HL-60 (cell line): ENCODE results near the gene POU2F3.

ENCODE experiments used
- DNase-seq, 2 experiments: peaks; one replicate each; pipeline ENCODE4 v3.0.0-alpha.2; 2010 to 2020; ENCODE audit warnings: low read depth in 1 of 2, low spot score in 1 of 2
- H3K27ac ChIP-seq: fragments of 250-450 bp; sonication (Bioruptor Pico); replicated peaks from 2 replicates; pipeline ENCODE4 v1.5.1; 2020; ENCODE audit warnings: mild to moderate bottlenecking, moderate library complexity
- H3K27me3 ChIP-seq: fragments of 250-450 bp; sonication (Bioruptor Pico); 2 replicates; pipeline ENCODE4 v1.5.1; 2021; ENCODE audit warnings: mild to moderate bottlenecking, moderate library complexity; ENCODE audit not compliant: insufficient read depth, poor library complexity, severe bottlenecking
- H3K4me3 ChIP-seq: replicated peaks from 2 replicates; pipeline ENCODE4 v1.5.1; 2011; ENCODE audit warnings: mild to moderate bottlenecking, control low read depth, low read length; ENCODE audit not compliant: insufficient read depth
- GABPA ChIP-seq: IDR thresholded peaks from 2 replicates; pipeline ENCODE4 v1.6.1; 2012; ENCODE audit warnings: low read depth
- POLR2AphosphoS5 ChIP-seq: IDR thresholded peaks from 2 replicates; pipeline ENCODE4 v1.6.1; 2012; ENCODE audit warnings: low read depth
- REST ChIP-seq: IDR thresholded peaks from 2 replicates; pipeline ENCODE4 v1.6.1; 2012; ENCODE audit warnings: low read depth; ENCODE audit not compliant: insufficient replicate concordance
- SPI1 ChIP-seq: IDR thresholded peaks from 2 replicates; pipeline ENCODE4 v1.6.1; 2012; ENCODE audit warnings: low read depth, mild to moderate bottlenecking, borderline replicate concordance
- TF ChIP-seq, protein P1 (sequence below): IDR thresholded peaks from one replicate; pipeline ENCODE4 v1.5.1; 2011; ENCODE audit warnings: low read length, control low read depth, inconsistent platforms; ENCODE audit not compliant: insufficient read depth

POU2F3 gene

DNA sequence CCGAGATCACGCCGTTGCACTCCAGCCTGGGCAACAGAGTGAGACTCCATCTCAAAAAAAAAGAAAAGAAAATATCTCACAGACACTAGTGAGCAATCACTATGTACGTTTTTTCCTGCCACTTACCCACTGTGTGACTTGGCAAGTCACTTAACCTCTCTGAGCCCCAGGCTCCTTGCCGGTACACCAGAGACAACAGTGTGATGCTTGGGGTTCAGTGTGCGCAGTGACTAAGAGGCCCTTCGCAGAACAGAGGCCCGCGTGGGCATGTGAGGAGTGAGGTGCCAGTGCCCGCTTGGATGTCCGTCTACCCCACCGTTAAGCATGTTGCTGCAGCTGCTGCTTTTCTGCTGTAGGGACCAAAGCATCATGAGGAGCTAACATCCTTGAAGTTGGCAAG is 22.4 kb upstream of the POU2F3 start:
- DNase-seq = no peak
- TF ChIP-seq REST (no peak), POLR2AphosphoS5 (no peak), SPI1 (no peak), GABPA (no peak)
- TF ChIP-seq, protein P1, sequence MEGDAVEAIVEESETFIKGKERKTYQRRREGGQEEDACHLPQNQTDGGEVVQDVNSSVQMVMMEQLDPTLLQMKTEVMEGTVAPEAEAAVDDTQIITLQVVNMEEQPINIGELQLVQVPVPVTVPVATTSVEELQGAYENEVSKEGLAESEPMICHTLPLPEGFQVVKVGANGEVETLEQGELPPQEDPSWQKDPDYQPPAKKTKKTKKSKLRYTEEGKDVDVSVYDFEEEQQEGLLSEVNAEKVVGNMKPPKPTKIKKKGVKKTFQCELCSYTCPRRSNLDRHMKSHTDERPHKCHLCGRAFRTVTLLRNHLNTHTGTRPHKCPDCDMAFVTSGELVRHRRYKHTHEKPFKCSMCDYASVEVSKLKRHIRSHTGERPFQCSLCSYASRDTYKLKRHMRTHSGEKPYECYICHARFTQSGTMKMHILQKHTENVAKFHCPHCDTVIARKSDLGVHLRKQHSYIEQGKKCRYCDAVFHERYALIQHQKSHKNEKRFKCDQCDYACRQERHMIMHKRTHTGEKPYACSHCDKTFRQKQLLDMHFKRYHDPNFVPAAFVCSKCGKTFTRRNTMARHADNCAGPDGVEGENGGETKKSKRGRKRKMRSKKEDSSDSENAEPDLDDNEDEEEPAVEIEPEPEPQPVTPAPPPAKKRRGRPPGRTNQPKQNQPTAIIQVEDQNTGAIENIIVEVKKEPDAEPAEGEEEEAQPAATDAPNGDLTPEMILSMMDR = no peak
- H3K27me3 ChIP-seq = no peaks in the 10 kb centered on the region
- no peak overlapping the region for H3K27ac ChIP-seq
- no peak overlapping the region for H3K4me3 ChIP-seq

DNA sequence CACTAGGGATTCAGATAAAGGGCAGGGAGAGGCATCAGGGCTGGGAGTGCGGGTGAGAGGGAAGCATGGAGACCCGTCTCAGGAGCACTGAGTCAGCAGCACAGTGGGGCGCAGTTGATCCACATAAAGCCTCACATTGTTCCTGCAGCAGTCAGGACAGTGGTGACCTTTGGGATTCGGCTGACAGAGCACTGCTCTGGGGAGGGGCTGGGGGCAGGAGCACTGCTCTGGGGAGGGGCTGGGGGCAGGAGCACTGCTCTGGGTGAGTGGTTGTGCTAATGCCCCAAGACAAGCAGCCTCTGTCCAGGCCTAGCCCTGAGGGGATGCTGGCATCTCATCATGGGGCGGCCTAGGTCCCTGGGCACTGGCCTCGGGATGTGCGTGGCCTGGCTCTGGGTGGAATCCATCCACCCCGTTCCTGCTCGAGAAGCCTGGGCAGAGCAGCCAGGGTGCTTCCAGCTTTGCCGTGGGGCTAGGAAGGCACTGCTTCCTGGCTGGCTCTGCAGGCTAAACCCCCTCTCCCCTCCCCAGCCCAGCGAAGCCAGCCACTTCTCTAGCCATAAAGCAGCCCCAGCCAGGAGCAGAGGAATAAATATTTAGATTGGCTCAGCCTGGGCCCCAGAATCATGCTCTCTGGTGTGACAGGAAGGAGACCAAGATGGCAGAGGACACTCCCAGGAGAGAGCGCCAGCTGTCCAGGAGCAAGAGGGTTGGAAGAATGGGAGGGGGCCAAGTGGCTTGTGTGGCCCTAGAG is 21.8 kb upstream of the POU2F3 start:
- no peak for DNase-seq
- no peak overlapping the region for H3K27ac ChIP-seq
- no peak overlapping the region for H3K4me3 ChIP-seq
- no peaks in the 10 kb centered on the region for H3K27me3 ChIP-seq
- TF ChIP-seq GABPA (no peak), SPI1 (no peak), POLR2AphosphoS5 (no peak), REST (no peak)
- TF ChIP-seq, protein P1 = no peak

GRCh38 chr11:120218695-120219033 is 21.3 kb upstream of the POU2F3 start:
- no peak for DNase-seq
- no peak overlapping the region for H3K4me3 ChIP-seq
- TF ChIP-seq GABPA (no peak), SPI1 (no peak), REST (no peak)
- no peak overlapping the region for H3K27ac ChIP-seq
- no peaks in the 10 kb centered on the region for H3K27me3 ChIP-seq
